IMR-90 (cell line): ENCODE data around the gene NUDT1. TPM values are rescaled to one million over a fixed set of nuclear protein-coding genes. Genes with fewer than 3 reads are reported as not detected.

ENCODE experiments used
- ATAC-seq: fragments of 200-7000 bp; cut with Tn5 transposase; 2 replicates; pipeline ENCODE4 v1.9.1; 2020; ENCODE audit warnings: low read depth, mild to moderate bottlenecking, moderate library complexity
- BruUV-seq: library from RNA; stranded (reverse); fragments of 400-500 nt; replicated peaks from 2 replicates; lab custom pipeline; 2021; lab: Mats Ljungman, UMichigan
- CTCF ChIA-PET: fragments of 300-600 bp; formaldehyde crosslinking; extraction: SDS; loops from one replicate; lab custom pipeline; 2021; ENCODE audit warnings: antibody characterized with exemption; lab: Yijun Ruan, JAX
- POLR2A ChIA-PET: fragments of 300-600 bp; sonication (Branson Sonifier 250); formaldehyde crosslinking; loops from one replicate; lab custom pipeline; 2022; ENCODE audit warnings: antibody characterized with exemption; ENCODE audit not compliant: unreplicated experiment; lab: Charles Lee
- DNase-seq: peaks from one replicate; pipeline ENCODE4 v3.0.0; 2013
- H2AFZ ChIP-seq: replicated peaks from 2 replicates; pipeline ENCODE3; 2013; ENCODE audit warnings: low read length, mild to moderate bottlenecking; ENCODE audit not compliant: poor library complexity
- H2AK5ac ChIP-seq: 2 replicates; pipeline ENCODE4 v1.6.1; 2013; ENCODE audit warnings: low read depth, low read length, inconsistent platforms
- H2AK9ac ChIP-seq: replicated peaks from 2 replicates; pipeline ENCODE3; 2013; ENCODE audit warnings: mild to moderate bottlenecking, low read depth, low read length, moderate library complexity; ENCODE audit not compliant: poor library complexity
- H2BK120ac ChIP-seq: 2 replicates; pipeline ENCODE4 v1.6.1; 2013; ENCODE audit warnings: low read depth, low read length, inconsistent platforms
- H2BK15ac ChIP-seq: 3 replicates; pipeline ENCODE4 v1.6.1; 2013; ENCODE audit warnings: low read depth, low read length, inconsistent platforms
- H2BK20ac ChIP-seq: 2 replicates; pipeline ENCODE4 v1.6.1; 2013; ENCODE audit warnings: low read depth, mild to moderate bottlenecking, inconsistent platforms, low read length, moderate library complexity
- H2BK5ac ChIP-seq: 2 replicates; pipeline ENCODE4 v1.6.1; 2013; ENCODE audit warnings: mild to moderate bottlenecking, low read depth, low read length, inconsistent platforms; ENCODE audit not compliant: poor library complexity, severe bottlenecking
- H3K14ac ChIP-seq: replicated peaks from 2 replicates; pipeline ENCODE4 v1.6.1; 2013; ENCODE audit warnings: low read depth, low read length, inconsistent platforms
- H3K18ac ChIP-seq: 2 replicates; pipeline ENCODE4 v1.6.1; 2013; ENCODE audit warnings: low read depth, low read length, control low read depth
- H3K23ac ChIP-seq: 2 replicates; pipeline ENCODE4 v1.6.1; 2013; ENCODE audit warnings: low read depth, low read length, inconsistent platforms
- H3K27ac ChIP-seq: 2 replicates; pipeline ENCODE4 v1.5.1; 2013; ENCODE audit warnings: mild to moderate bottlenecking, control low read depth, low read length; ENCODE audit not compliant: insufficient read depth
- H3K27me3 ChIP-seq: 2 replicates; pipeline ENCODE4 v1.6.1; 2013; ENCODE audit warnings: low read length; ENCODE audit not compliant: control insufficient read depth, insufficient read depth
- H3K36me3 ChIP-seq: 2 replicates; pipeline ENCODE4 v1.6.1; 2013; ENCODE audit warnings: low read length, mixed read lengths; ENCODE audit not compliant: control insufficient read depth, insufficient read depth
- H3K4ac ChIP-seq: 2 replicates; pipeline ENCODE4 v1.6.1; 2013; ENCODE audit warnings: low read depth, low read length, inconsistent platforms
- H3K4me1 ChIP-seq: 2 replicates; pipeline ENCODE4 v1.6.1; 2013; ENCODE audit warnings: low read length, mixed read lengths; ENCODE audit not compliant: control insufficient read depth, insufficient read depth
- H3K4me2 ChIP-seq: 2 replicates; pipeline ENCODE4 v1.6.1; 2013; ENCODE audit warnings: low read depth, mild to moderate bottlenecking, control low read depth, low read length, moderate library complexity
- H3K4me3 ChIP-seq: 2 replicates; pipeline ENCODE4 v1.5.1; 2013; ENCODE audit warnings: low read depth, mild to moderate bottlenecking, control low read depth, low read length, moderate library complexity; ENCODE audit not compliant: insufficient read depth
- H3K56ac ChIP-seq: 2 replicates; pipeline ENCODE4 v1.6.1; 2013; ENCODE audit warnings: low read length, inconsistent platforms; ENCODE audit not compliant: insufficient read depth; ENCODE audit errors: extremely low read depth
- H3K79me1 ChIP-seq, 2 experiments: 2 replicates each; pipeline ENCODE4 v1.6.1; 2013; ENCODE audit warnings: low read length in 2 of 2, inconsistent platforms in 1 of 2, low read depth in 1 of 2
- H3K9ac ChIP-seq: 2 replicates; pipeline ENCODE4 v1.6.1; 2013; ENCODE audit warnings: low read depth, low read length, control low read depth
- H3K9me1 ChIP-seq: 2 replicates; pipeline ENCODE4 v1.6.1; 2013; ENCODE audit warnings: low read length, inconsistent platforms; ENCODE audit not compliant: insufficient read depth
- H3K9me3 ChIP-seq: 2 replicates; pipeline ENCODE4 v1.6.1; 2013; ENCODE audit warnings: low read length; ENCODE audit not compliant: control insufficient read depth, insufficient read depth
- H4K20me1 ChIP-seq: 2 replicates; pipeline ENCODE4 v1.6.1; 2013; ENCODE audit warnings: low read length, inconsistent platforms; ENCODE audit not compliant: insufficient read depth
- H4K5ac ChIP-seq: 2 replicates; pipeline ENCODE4 v1.6.1; 2013; ENCODE audit warnings: mild to moderate bottlenecking, low read depth, low read length, control low read depth
- H4K8ac ChIP-seq, 2 experiments: 2 replicates each; pipeline ENCODE4 v1.6.1; 2013; ENCODE audit warnings: low read depth in 2 of 2, low read length in 2 of 2, control low read depth in 1 of 2, inconsistent platforms in 1 of 2
- H4K91ac ChIP-seq: 2 replicates; pipeline ENCODE4 v1.6.1; 2013; ENCODE audit warnings: low read depth, low read length, inconsistent platforms; ENCODE audit not compliant: insufficient read depth
- BHLHE40 ChIP-seq: fragments of 150-350 bp; IDR thresholded peaks from 2 replicates; pipeline ENCODE4 v1.6.1; 2016; ENCODE audit warnings: mild to moderate bottlenecking, low read depth, low read length
- CEBPB ChIP-seq: IDR thresholded peaks from 2 replicates; pipeline ENCODE4 v1.6.1; 2012; ENCODE audit warnings: low read depth, low read length, improper control_type of control experiment
- CHD1 ChIP-seq: IDR thresholded peaks from 2 replicates; pipeline ENCODE4 v1.6.1; 2012; ENCODE audit warnings: low read depth, low read length, improper control_type of control experiment
- CTCF ChIP-seq: conservative IDR thresholded peaks from 2 replicates; pipeline ENCODE4 v1.5.1; 2012; ENCODE audit warnings: mild to moderate bottlenecking, low read depth, low read length, improper control_type of control experiment
- FOS ChIP-seq: fragments of 150-350 bp; IDR thresholded peaks from 2 replicates; pipeline ENCODE4 v1.6.1; 2016; ENCODE audit warnings: low read depth, low read length
- MAFK ChIP-seq: IDR thresholded peaks from 2 replicates; pipeline ENCODE4 v1.6.1; 2012; ENCODE audit warnings: low read depth, low read length, improper control_type of control experiment
- MAZ ChIP-seq: IDR thresholded peaks from 2 replicates; pipeline ENCODE4 v1.6.1; 2012; ENCODE audit warnings: low read depth, mild to moderate bottlenecking, low read length, improper control_type of control experiment, moderate library complexity, borderline replicate concordance
- MXI1 ChIP-seq: IDR thresholded peaks from 2 replicates; pipeline ENCODE4 v1.6.1; 2012; ENCODE audit warnings: low read depth, mild to moderate bottlenecking, low read length, moderate library complexity, borderline replicate concordance
- NFE2L2 ChIP-seq: fragments of 150-350 bp; IDR thresholded peaks from 2 replicates; pipeline ENCODE4 v1.6.1; 2016; ENCODE audit warnings: low read depth, mild to moderate bottlenecking, low read length
- POLR2A ChIP-seq: IDR thresholded peaks from 2 replicates; pipeline ENCODE4 v1.6.1; 2012; ENCODE audit warnings: mild to moderate bottlenecking, low read depth, low read length
- RAD21 ChIP-seq: IDR thresholded peaks from 2 replicates; pipeline ENCODE4 v1.6.1; 2012; ENCODE audit warnings: low read length, improper control_type of control experiment
- RCOR1 ChIP-seq: IDR thresholded peaks from 2 replicates; pipeline ENCODE4 v1.6.1; 2012; ENCODE audit warnings: mild to moderate bottlenecking, low read length, improper control_type of control experiment; ENCODE audit not compliant: insufficient replicate concordance
- RFX5 ChIP-seq: IDR thresholded peaks from 2 replicates; pipeline ENCODE4 v1.8.0; 2012; ENCODE audit warnings: low read depth, mild to moderate bottlenecking, low read length, moderate library complexity
- SMC3 ChIP-seq: fragments of 150-350 bp; IDR thresholded peaks from 2 replicates; pipeline ENCODE4 v1.6.1; 2016; ENCODE audit warnings: low read depth, mild to moderate bottlenecking, antibody characterized with exemption, low read length, moderate library complexity
- WGBS, 2 experiments: methylation state at CpG; one replicate each; pipeline versions ENCODE4 v1.1.5 to v1.1.7; 2013; ENCODE audit warnings: missing lambda C conversion rate in 2 of 2; ENCODE audit not compliant: insufficient read length in 1 of 2; ENCODE audit errors: extremely low coverage in 2 of 2; 5-methylcytosine and 5-hydroxymethylcytosine counted together
- dilution Hi-C: fragments of 300-500 bp; cut with HindIII; formaldehyde crosslinking; loops from one replicate; pipeline ENCODE4 v1.14.3; 2018; ENCODE audit warnings: low sequenced_read_pairs; ENCODE audit not compliant: unreplicated experiment
- in situ Hi-C: fragments of 300-500 bp; cut with MboI; formaldehyde crosslinking; loops from 3 replicates; pipeline ENCODE4 v1.14.3; 2019; ENCODE audit warnings: low sequenced_read_pairs, inconsistent platforms, mixed read lengths
- intact Hi-C: fragments of 100-400 bp; cut with micrococcal nuclease; formaldehyde crosslinking; loops from 2 replicates; pipeline ENCODE4 v1.10.0; 2022
- polyA plus RNA-seq, 3 experiments: library from polyadenylated mRNA; depleted of rRNA; stranded (reverse); fragments of >200 nt; gene quantifications; 2 replicates each; pipeline ENCODE4 v1.2.3, GENCODE V29; 2012; ENCODE audit warnings: low replicate concordance in 1 of 3
- total RNA-seq: library from RNA; depleted of rRNA; stranded (reverse); fragments of >200 nt; gene quantifications from 2 replicates; pipeline ENCODE4 v1.2.3, GENCODE V29; 2012
- TF ChIP-seq, protein P1 (sequence below): fragments of 150-350 bp; IDR thresholded peaks from 2 replicates; pipeline ENCODE4 v1.6.1; 2017; ENCODE audit warnings: mild to moderate bottlenecking, antibody characterized with exemption, low read length, low read depth
- TF ChIP-seq, protein P2 (sequence below): fragments of 150-350 bp; IDR thresholded peaks from 2 replicates; pipeline ENCODE4 v1.6.1; 2016; ENCODE audit warnings: low read depth, mild to moderate bottlenecking, low read length, moderate library complexity, borderline replicate concordance

NUDT1 gene
- total and polyA plus RNA-seq, 2 of the 4 experiments (the other 2 are of a cell fraction): 33.4 to 49.1 TPM

DNA sequence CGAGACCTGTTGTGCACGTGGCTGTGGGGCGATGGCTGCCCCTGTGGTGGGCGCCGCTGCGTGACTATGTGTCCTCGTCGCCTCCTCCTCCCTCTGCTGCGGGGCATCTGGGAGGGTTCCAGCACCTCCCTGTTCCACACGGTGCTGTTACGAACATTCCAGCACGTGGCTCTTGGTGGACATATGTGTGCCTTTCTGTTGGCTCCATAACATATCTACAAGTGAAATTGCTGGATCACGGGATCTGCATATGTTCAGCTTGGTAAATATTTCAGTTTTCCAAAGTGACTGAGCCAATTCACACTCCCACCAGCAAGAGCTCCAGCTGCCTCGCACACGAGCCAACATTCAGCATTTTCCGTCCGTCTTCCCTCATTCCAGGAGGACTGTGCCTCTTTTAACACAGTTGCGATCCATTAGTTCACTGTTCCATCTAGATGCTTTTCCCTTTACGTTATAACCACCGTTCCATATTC, 47.1 kb downstream of the NUDT1 start:
- BruUV-seq: no TSS peak
- intact Hi-C loops: no loop called here
- in situ Hi-C loops: no loop called here
- no peak overlapping the region for H3K27ac ChIP-seq
- H3K18ac ChIP-seq: no peak overlapping the region
- no peak overlapping the region for H4K8ac ChIP-seq
- TF ChIP-seq, protein P1, sequence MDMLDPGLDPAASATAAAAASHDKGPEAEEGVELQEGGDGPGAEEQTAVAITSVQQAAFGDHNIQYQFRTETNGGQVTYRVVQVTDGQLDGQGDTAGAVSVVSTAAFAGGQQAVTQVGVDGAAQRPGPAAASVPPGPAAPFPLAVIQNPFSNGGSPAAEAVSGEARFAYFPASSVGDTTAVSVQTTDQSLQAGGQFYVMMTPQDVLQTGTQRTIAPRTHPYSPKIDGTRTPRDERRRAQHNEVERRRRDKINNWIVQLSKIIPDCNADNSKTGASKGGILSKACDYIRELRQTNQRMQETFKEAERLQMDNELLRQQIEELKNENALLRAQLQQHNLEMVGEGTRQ: no peak
- TF ChIP-seq RFX5: no peak
- no peak for TF ChIP-seq POLR2A
- no peak for TF ChIP-seq BHLHE40
- no peak for TF ChIP-seq MXI1
- no peak for TF ChIP-seq CTCF
- TF ChIP-seq, protein P2, sequence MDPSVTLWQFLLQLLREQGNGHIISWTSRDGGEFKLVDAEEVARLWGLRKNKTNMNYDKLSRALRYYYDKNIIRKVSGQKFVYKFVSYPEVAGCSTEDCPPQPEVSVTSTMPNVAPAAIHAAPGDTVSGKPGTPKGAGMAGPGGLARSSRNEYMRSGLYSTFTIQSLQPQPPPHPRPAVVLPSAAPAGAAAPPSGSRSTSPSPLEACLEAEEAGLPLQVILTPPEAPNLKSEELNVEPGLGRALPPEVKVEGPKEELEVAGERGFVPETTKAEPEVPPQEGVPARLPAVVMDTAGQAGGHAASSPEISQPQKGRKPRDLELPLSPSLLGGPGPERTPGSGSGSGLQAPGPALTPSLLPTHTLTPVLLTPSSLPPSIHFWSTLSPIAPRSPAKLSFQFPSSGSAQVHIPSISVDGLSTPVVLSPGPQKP: no peak
- no peak for TF ChIP-seq SMC3
- no peak for TF ChIP-seq MAFK
- TF ChIP-seq CHD1: no peak
- no peak for TF ChIP-seq CEBPB
- no peak for TF ChIP-seq FOS
- TF ChIP-seq MAZ: no peak
- TF ChIP-seq NFE2L2: no peak
- TF ChIP-seq RAD21: no peak
- no peak for TF ChIP-seq RCOR1
- ChIA-PET POLR2A (no interaction called here), CTCF (no interaction called here)
- no peak overlapping the region for H3K23ac ChIP-seq
- no peak overlapping the region for H2BK120ac ChIP-seq
- no peak overlapping the region for H2BK5ac ChIP-seq
- H3K27me3 ChIP-seq: no peaks in the 10 kb centered on the region
- ATAC-seq: no peak
- no peaks in the 10 kb centered on the region for H3K36me3 ChIP-seq
- H2AFZ ChIP-seq: no peak overlapping the region
- no peak overlapping the region for H3K4ac ChIP-seq
- H2BK15ac ChIP-seq: no peak overlapping the region
- no peak overlapping the region for H2AK5ac ChIP-seq
- WGBS, 2 experiments: 71% methylated on average over 7 of the region's 20 CpGs; no CpG with 5 or more reads in 1 of the 2 experiments
- peaks cover 3% of the 10 kb centered on the region; the same call in 1 of the 2 replicates for H4K20me1 ChIP-seq
- no peak overlapping the region for H3K4me3 ChIP-seq
- H2AK9ac ChIP-seq: no peak overlapping the region
- no peak overlapping the region for H3K4me2 ChIP-seq
- H3K56ac ChIP-seq: no peak overlapping the region
- dilution Hi-C loops: no loop called here
- no peak for DNase-seq
- H3K14ac ChIP-seq: no peak overlapping the region
- H3K9me3 ChIP-seq: no peaks in the 10 kb centered on the region
- H4K91ac ChIP-seq: no peak overlapping the region
- no peak overlapping the region for H2BK20ac ChIP-seq
- H3K79me1 ChIP-seq: peaks cover 10 to 53% of the 10 kb centered on the region in 2 experiments; a peak in 3 of 4 replicates
- H3K9ac ChIP-seq: no peak overlapping the region
- H3K9me1 ChIP-seq: peaks cover 10% of the 10 kb centered on the region
- H4K5ac ChIP-seq: no peak overlapping the region
- no peaks in the 10 kb centered on the region for H3K4me1 ChIP-seq
